IMR-90 (cell line): ENCODE results near the gene DAGLA. TPM values are rescaled to one million over a fixed set of nuclear protein-coding genes. Genes with fewer than 3 reads are reported as not detected.

Experiments
- ATAC-seq: fragments of 200-7000 bp; cut with Tn5 transposase; 2 replicates; pipeline ENCODE4 v1.9.1; 2020; ENCODE audit warnings: low read depth, mild to moderate bottlenecking, moderate library complexity
- BruUV-seq: library from RNA; stranded (reverse); fragments of 400-500 nt; replicated peaks from 2 replicates; lab custom pipeline; 2021; lab: Mats Ljungman, UMichigan
- CTCF ChIA-PET: fragments of 300-600 bp; formaldehyde crosslinking; extraction: SDS; loops from one replicate; lab custom pipeline; 2021; ENCODE audit warnings: antibody characterized with exemption; lab: Yijun Ruan, JAX
- POLR2A ChIA-PET: fragments of 300-600 bp; sonication (Branson Sonifier 250); formaldehyde crosslinking; loops from one replicate; lab custom pipeline; 2022; ENCODE audit warnings: antibody characterized with exemption; ENCODE audit not compliant: unreplicated experiment; lab: Charles Lee
- DNase-seq: peaks from one replicate; pipeline ENCODE4 v3.0.0; 2013
- H2AFZ ChIP-seq: replicated peaks from 2 replicates; pipeline ENCODE3; 2013; ENCODE audit warnings: low read length, mild to moderate bottlenecking; ENCODE audit not compliant: poor library complexity
- H2AK5ac ChIP-seq: 2 replicates; pipeline ENCODE4 v1.6.1; 2013; ENCODE audit warnings: low read depth, low read length, inconsistent platforms
- H2AK9ac ChIP-seq: replicated peaks from 2 replicates; pipeline ENCODE3; 2013; ENCODE audit warnings: mild to moderate bottlenecking, low read depth, low read length, moderate library complexity; ENCODE audit not compliant: poor library complexity
- H2BK120ac ChIP-seq: 2 replicates; pipeline ENCODE4 v1.6.1; 2013; ENCODE audit warnings: low read depth, low read length, inconsistent platforms
- H2BK15ac ChIP-seq: 3 replicates; pipeline ENCODE4 v1.6.1; 2013; ENCODE audit warnings: low read depth, low read length, inconsistent platforms
- H2BK20ac ChIP-seq: 2 replicates; pipeline ENCODE4 v1.6.1; 2013; ENCODE audit warnings: low read depth, mild to moderate bottlenecking, inconsistent platforms, low read length, moderate library complexity
- H2BK5ac ChIP-seq: 2 replicates; pipeline ENCODE4 v1.6.1; 2013; ENCODE audit warnings: mild to moderate bottlenecking, low read depth, low read length, inconsistent platforms; ENCODE audit not compliant: poor library complexity, severe bottlenecking
- H3K14ac ChIP-seq: replicated peaks from 2 replicates; pipeline ENCODE4 v1.6.1; 2013; ENCODE audit warnings: low read depth, low read length, inconsistent platforms
- H3K18ac ChIP-seq: 2 replicates; pipeline ENCODE4 v1.6.1; 2013; ENCODE audit warnings: low read depth, low read length, control low read depth
- H3K23ac ChIP-seq: 2 replicates; pipeline ENCODE4 v1.6.1; 2013; ENCODE audit warnings: low read depth, low read length, inconsistent platforms
- H3K27ac ChIP-seq: 2 replicates; pipeline ENCODE4 v1.5.1; 2013; ENCODE audit warnings: mild to moderate bottlenecking, control low read depth, low read length; ENCODE audit not compliant: insufficient read depth
- H3K27me3 ChIP-seq: 2 replicates; pipeline ENCODE4 v1.6.1; 2013; ENCODE audit warnings: low read length; ENCODE audit not compliant: control insufficient read depth, insufficient read depth
- H3K36me3 ChIP-seq: 2 replicates; pipeline ENCODE4 v1.6.1; 2013; ENCODE audit warnings: low read length, mixed read lengths; ENCODE audit not compliant: control insufficient read depth, insufficient read depth
- H3K4ac ChIP-seq: 2 replicates; pipeline ENCODE4 v1.6.1; 2013; ENCODE audit warnings: low read depth, low read length, inconsistent platforms
- H3K4me1 ChIP-seq: 2 replicates; pipeline ENCODE4 v1.6.1; 2013; ENCODE audit warnings: low read length, mixed read lengths; ENCODE audit not compliant: control insufficient read depth, insufficient read depth
- H3K4me2 ChIP-seq: 2 replicates; pipeline ENCODE4 v1.6.1; 2013; ENCODE audit warnings: low read depth, mild to moderate bottlenecking, control low read depth, low read length, moderate library complexity
- H3K4me3 ChIP-seq: 2 replicates; pipeline ENCODE4 v1.5.1; 2013; ENCODE audit warnings: low read depth, mild to moderate bottlenecking, control low read depth, low read length, moderate library complexity; ENCODE audit not compliant: insufficient read depth
- H3K56ac ChIP-seq: 2 replicates; pipeline ENCODE4 v1.6.1; 2013; ENCODE audit warnings: low read length, inconsistent platforms; ENCODE audit not compliant: insufficient read depth; ENCODE audit errors: extremely low read depth
- H3K79me1 ChIP-seq, 2 experiments: 2 replicates each; pipeline ENCODE4 v1.6.1; 2013; ENCODE audit warnings: low read length in 2 of 2, inconsistent platforms in 1 of 2, low read depth in 1 of 2
- H3K9ac ChIP-seq: 2 replicates; pipeline ENCODE4 v1.6.1; 2013; ENCODE audit warnings: low read depth, low read length, control low read depth
- H3K9me1 ChIP-seq: 2 replicates; pipeline ENCODE4 v1.6.1; 2013; ENCODE audit warnings: low read length, inconsistent platforms; ENCODE audit not compliant: insufficient read depth
- H3K9me3 ChIP-seq: 2 replicates; pipeline ENCODE4 v1.6.1; 2013; ENCODE audit warnings: low read length; ENCODE audit not compliant: control insufficient read depth, insufficient read depth
- H4K20me1 ChIP-seq: 2 replicates; pipeline ENCODE4 v1.6.1; 2013; ENCODE audit warnings: low read length, inconsistent platforms; ENCODE audit not compliant: insufficient read depth
- H4K5ac ChIP-seq: 2 replicates; pipeline ENCODE4 v1.6.1; 2013; ENCODE audit warnings: mild to moderate bottlenecking, low read depth, low read length, control low read depth
- H4K8ac ChIP-seq, 2 experiments: 2 replicates each; pipeline ENCODE4 v1.6.1; 2013; ENCODE audit warnings: low read depth in 2 of 2, low read length in 2 of 2, control low read depth in 1 of 2, inconsistent platforms in 1 of 2
- H4K91ac ChIP-seq: 2 replicates; pipeline ENCODE4 v1.6.1; 2013; ENCODE audit warnings: low read depth, low read length, inconsistent platforms; ENCODE audit not compliant: insufficient read depth
- BHLHE40 ChIP-seq: fragments of 150-350 bp; IDR thresholded peaks from 2 replicates; pipeline ENCODE4 v1.6.1; 2016; ENCODE audit warnings: mild to moderate bottlenecking, low read depth, low read length
- CEBPB ChIP-seq: IDR thresholded peaks from 2 replicates; pipeline ENCODE4 v1.6.1; 2012; ENCODE audit warnings: low read depth, low read length, improper control_type of control experiment
- CHD1 ChIP-seq: IDR thresholded peaks from 2 replicates; pipeline ENCODE4 v1.6.1; 2012; ENCODE audit warnings: low read depth, low read length, improper control_type of control experiment
- FOS ChIP-seq: fragments of 150-350 bp; IDR thresholded peaks from 2 replicates; pipeline ENCODE4 v1.6.1; 2016; ENCODE audit warnings: low read depth, low read length
- NFE2L2 ChIP-seq: fragments of 150-350 bp; IDR thresholded peaks from 2 replicates; pipeline ENCODE4 v1.6.1; 2016; ENCODE audit warnings: low read depth, mild to moderate bottlenecking, low read length
- RCOR1 ChIP-seq: IDR thresholded peaks from 2 replicates; pipeline ENCODE4 v1.6.1; 2012; ENCODE audit warnings: mild to moderate bottlenecking, low read length, improper control_type of control experiment; ENCODE audit not compliant: insufficient replicate concordance
- USF2 ChIP-seq: fragments of 150-350 bp; IDR thresholded peaks from 2 replicates; pipeline ENCODE4 v1.6.1; 2017; ENCODE audit warnings: mild to moderate bottlenecking, antibody characterized with exemption, low read length, low read depth
- WGBS, 2 experiments: methylation state at CpG; one replicate each; pipeline versions ENCODE4 v1.1.5 to v1.1.7; 2013; ENCODE audit warnings: missing lambda C conversion rate in 2 of 2; ENCODE audit not compliant: insufficient read length in 1 of 2; ENCODE audit errors: extremely low coverage in 2 of 2; 5-methylcytosine and 5-hydroxymethylcytosine counted together
- dilution Hi-C: fragments of 300-500 bp; cut with HindIII; formaldehyde crosslinking; loops from one replicate; pipeline ENCODE4 v1.14.3; 2018; ENCODE audit warnings: low sequenced_read_pairs; ENCODE audit not compliant: unreplicated experiment
- in situ Hi-C: fragments of 300-500 bp; cut with MboI; formaldehyde crosslinking; loops from 3 replicates; pipeline ENCODE4 v1.14.3; 2019; ENCODE audit warnings: low sequenced_read_pairs, inconsistent platforms, mixed read lengths
- intact Hi-C: fragments of 100-400 bp; cut with micrococcal nuclease; formaldehyde crosslinking; loops from 2 replicates; pipeline ENCODE4 v1.10.0; 2022
- polyA plus RNA-seq, 3 experiments: library from polyadenylated mRNA; depleted of rRNA; stranded (reverse); fragments of >200 nt; gene quantifications; 2 replicates each; pipeline ENCODE4 v1.2.3, GENCODE V29; 2012; ENCODE audit warnings: low replicate concordance in 1 of 3
- total RNA-seq: library from RNA; depleted of rRNA; stranded (reverse); fragments of >200 nt; gene quantifications from 2 replicates; pipeline ENCODE4 v1.2.3, GENCODE V29; 2012

The DAGLA gene
- total and polyA plus RNA-seq, 2 of the 4 experiments (the other 2 are of a cell fraction): 0.90 to 3.8 TPM

GRCh38 chr11:61697764-61698163 lies 17.6 kb downstream of the DAGLA start:
- no TSS peak for BruUV-seq
- H3K56ac ChIP-seq: no peak overlapping the region
- no peak for TF ChIP-seq CHD1
- TF ChIP-seq FOS: no peak
- no peak for TF ChIP-seq RCOR1
- TF ChIP-seq CEBPB: no peak
- no peak for TF ChIP-seq BHLHE40
- TF ChIP-seq NFE2L2: no peak
- TF ChIP-seq USF2: no peak
- H2AFZ ChIP-seq: no peak overlapping the region
- H3K18ac ChIP-seq: no peak overlapping the region
- H3K23ac ChIP-seq: no peak overlapping the region
- H3K9me1 ChIP-seq: no peaks in the 10 kb centered on the region
- 89% methylated on average over 1 of the region's 1 CpG; no CpG with 5 or more reads in 1 of the 2 experiments for WGBS, 2 experiments
- no peaks in the 10 kb centered on the region for H3K36me3 ChIP-seq
- H3K27me3 ChIP-seq: peaks cover under 1% of the 10 kb centered on the region; the same call in 1 of the 2 replicates
- no peak for ATAC-seq
- POLR2A ChIA-PET: no interaction called here
- no peak overlapping the region for H2BK15ac ChIP-seq
- H3K4me3 ChIP-seq: no peak overlapping the region
- no peak for DNase-seq
- no peaks in the 10 kb centered on the region for H3K79me1 ChIP-seq
- peaks cover 12% of the 10 kb centered on the region for H3K4me1 ChIP-seq
- no peak overlapping the region for H4K5ac ChIP-seq
- H2BK5ac ChIP-seq: no peak overlapping the region
- no peaks in the 10 kb centered on the region for H3K9me3 ChIP-seq
- H4K91ac ChIP-seq: no peak overlapping the region
- H4K20me1 ChIP-seq: no peaks in the 10 kb centered on the region
- H4K8ac ChIP-seq: no peak overlapping the region
- no peak overlapping the region for H2BK120ac ChIP-seq
- no peak overlapping the region for H2AK9ac ChIP-seq
- no peak overlapping the region for H3K14ac ChIP-seq
- CTCF ChIA-PET: no interaction called here
- H3K9ac ChIP-seq: no peak overlapping the region
- in situ Hi-C loops (no loop called here), intact Hi-C loops (no loop called here), dilution Hi-C loops (no loop called here)
- no peak overlapping the region for H2BK20ac ChIP-seq
- H3K4me2 ChIP-seq: no peak overlapping the region
- H3K27ac ChIP-seq: no peak overlapping the region
- no peak overlapping the region for H3K4ac ChIP-seq
- no peak overlapping the region for H2AK5ac ChIP-seq
